ENCODE results near the gene NBPF3.
"Not testable (repeated sequence)": the region's sequence is repeated elsewhere in the genome, so short reads cannot be mapped to it uniquely, and the experiment has no call there.

The NBPF3 gene

GRCh38 chr1:21414015-21414414 lies 25.9 kb upstream of the NBPF3 start:
- no peak overlapping the region for H3K4me3 ChIP-seq (ENCODE audit: low read depth, low read length)
- TF ChIP-seq CTCF (IDR thresholded peaks at IDR 0.05; ENCODE audit: borderline replicate concordance, insufficient read depth, low read depth, low read length), result no peak

GRCh38 chr1:21420378-21420777 lies 19.6 kb upstream of the NBPF3 start:
- not testable (repeated sequence) for H3K4me3 ChIP-seq (ENCODE audit: low read depth, low read length)

- not testable (repeated sequence) for H3K4me3 ChIP-seq (ENCODE audit: low read depth, low read length)
Measured at GRCh38 chr1:21421307-21421706, 18.6 kb upstream of the NBPF3 start.

- not testable (repeated sequence) for H3K4me3 ChIP-seq (ENCODE audit: low read depth, low read length)
Measured at GRCh38 chr1:21427798-21428480, 12.0 kb upstream of the NBPF3 start.

GRCh38 chr1:21428481-21429073 lies 11.4 kb upstream of the NBPF3 start:
- H3K4me3 ChIP-seq (ENCODE audit: low read depth, low read length), result not testable (repeated sequence)

GRCh38 chr1:21429210-21429609 lies 10.7 kb upstream of the NBPF3 start:
- H3K4me3 ChIP-seq (ENCODE audit: low read depth, low read length), result not testable (repeated sequence)

GRCh38 chr1:21430875-21431274 lies 9.1 kb upstream of the NBPF3 start:
- not testable (repeated sequence) for H3K4me3 ChIP-seq (ENCODE audit: low read depth, low read length)

GRCh38 chr1:21434394-21434793 lies 5.5 kb upstream of the NBPF3 start:
- no peak for TF ChIP-seq CTCF (IDR thresholded peaks at IDR 0.05; ENCODE audit: borderline replicate concordance, insufficient read depth, low read depth, low read length)

GRCh38 chr1:21435646-21436487 lies 4.1 kb upstream of the NBPF3 start:
- TF ChIP-seq CTCF (IDR thresholded peaks at IDR 0.05; ENCODE audit: borderline replicate concordance, insufficient read depth, low read depth, low read length), result no peak
- no peak overlapping the region for H3K4me3 ChIP-seq (ENCODE audit: low read depth, low read length)

More at GRCh38 chr1:21434394-21434793, 5.5 kb upstream of the NBPF3 start:
- no peak overlapping the region for H3K4me3 ChIP-seq (ENCODE audit: low read depth, low read length)

- H3K4me3 ChIP-seq (ENCODE audit: low read depth, low read length), result no peak overlapping the region
- TF ChIP-seq CTCF (IDR thresholded peaks at IDR 0.05; ENCODE audit: borderline replicate concordance, insufficient read depth, low read depth, low read length), result no peak
Measured at GRCh38 chr1:21436488-21437340, 3.2 kb upstream of the NBPF3 start.
